GM12878 (cell line): ENCODE measurements around the gene NT5C1A. TPM values are rescaled to one million over a fixed set of nuclear protein-coding genes. Genes with fewer than 3 reads are reported as not detected.

ENCODE experiments used
- ATAC-seq: fragments of 200-7000 bp; cut with Tn5 transposase; 3 replicates; pipeline ENCODE4 v1.9.1; 2020; ENCODE audit warnings: mild to moderate bottlenecking, moderate library complexity
- BruUV-seq: library from RNA; stranded (reverse); fragments of 400-500 nt; replicated peaks from 2 replicates; lab custom pipeline; 2021; lab: Mats Ljungman, UMichigan
- CTCF ChIA-PET: fragments of 300-600 bp; sonication (Branson Sonifier 250); formaldehyde crosslinking; extraction: SDS; loops from one replicate; lab custom pipeline; 2021; ENCODE audit warnings: inconsistent platforms; lab: Yijun Ruan, JAX
- POLR2A ChIA-PET: fragments of 350-600 bp; formaldehyde crosslinking; extraction: SDS; loops from one replicate; lab custom pipeline; 2021; ENCODE audit warnings: inconsistent platforms; lab: Charles Lee
- RAD21 ChIA-PET: fragments of 300-600 bp; sonication (Branson Sonifier 250); formaldehyde crosslinking; loops from one replicate; lab custom pipeline; 2023; ENCODE audit warnings: antibody characterized with exemption; ENCODE audit not compliant: unreplicated experiment; lab: Charles Lee
- SMC1A ChIA-PET: fragments of 300-600 bp; sonication (Branson Sonifier 250); formaldehyde crosslinking; loops from one replicate; lab custom pipeline; 2023; ENCODE audit not compliant: unreplicated experiment, uncharacterized antibody; lab: Charles Lee
- DNase-seq: peaks from one replicate; pipeline ENCODE4 v3.0.0-alpha.2; 2011; ENCODE audit warnings: low read depth, low spot score
- FAIRE-seq: peaks from 3 replicates; lab custom pipeline; 2011; peaks lifted over from hg19 to GRCh38; lab: Jason Lieb, UNC
- H2AFZ ChIP-seq: 2 replicates; pipeline ENCODE4 v1.6.0; 2011; ENCODE audit warnings: low read depth, low read length, control low read depth; ENCODE audit not compliant: control insufficient read depth
- H3K27ac ChIP-seq: 2 replicates; pipeline ENCODE4 v1.5.1; 2011; ENCODE audit warnings: control low read depth; ENCODE audit not compliant: control insufficient read depth, insufficient read depth
- H3K27me3 ChIP-seq, 2 experiments: replicated peaks in 1 of 2; 2 replicates each; pipeline versions ENCODE4 v1.6.0 to v1.6.1; 2011; ENCODE audit warnings: low read length in 1 of 2; ENCODE audit not compliant: control insufficient read depth in 2 of 2, insufficient read depth in 2 of 2
- H3K36me3 ChIP-seq, 2 experiments: 2 replicates each; pipeline ENCODE4 v1.5.1; 2011; ENCODE audit warnings: low read length in 1 of 2; ENCODE audit not compliant: control insufficient read depth in 2 of 2, insufficient read depth in 2 of 2
- H3K4me1 ChIP-seq: 2 replicates; pipeline ENCODE4 v1.6.1; 2011; ENCODE audit warnings: mild to moderate bottlenecking, low read length, moderate library complexity, mixed read lengths; ENCODE audit not compliant: control insufficient read depth, insufficient read depth
- H3K4me2 ChIP-seq: 2 replicates; pipeline ENCODE4 v1.6.0; 2011; ENCODE audit warnings: control low read depth; ENCODE audit not compliant: control insufficient read depth, insufficient read depth
- H3K4me3 ChIP-seq: fragments of 200-600 bp; sonication (generic); 2 replicates; pipeline ENCODE4 v1.5.1; 2016
- H3K79me2 ChIP-seq: 2 replicates; pipeline ENCODE4 v1.6.0; 2011; ENCODE audit warnings: low read length; ENCODE audit not compliant: control insufficient read depth, insufficient read depth
- H3K9ac ChIP-seq: 2 replicates; pipeline ENCODE4 v1.8.0; 2011; ENCODE audit warnings: low read length, control low read depth, mixed read lengths; ENCODE audit not compliant: control insufficient read depth, insufficient read depth
- H3K9me3 ChIP-seq: replicated peaks from 3 replicates; pipeline ENCODE4 v1.5.1; 2011; ENCODE audit warnings: mild to moderate bottlenecking, low read length; ENCODE audit not compliant: control insufficient read depth, insufficient read depth
- H4K20me1 ChIP-seq: 2 replicates; pipeline ENCODE4 v1.6.0; 2011; ENCODE audit not compliant: control insufficient read depth, insufficient read depth
- CREB1 ChIP-seq: IDR thresholded peaks from 2 replicates; pipeline ENCODE4 v1.6.1; 2012; ENCODE audit warnings: low read depth, mild to moderate bottlenecking, inconsistent platforms
- E4F1 ChIP-seq: fragments of 450-650 bp; IDR thresholded peaks from 2 replicates; pipeline ENCODE4 v1.6.1; 2018; ENCODE audit warnings: borderline replicate concordance, mild to moderate bottlenecking; ENCODE audit not compliant: partially characterized antibody
- EGR1 ChIP-seq, 2 experiments: IDR thresholded peaks; 1 replicate in 1 of 2; 2 replicates in 1 of 2; pipeline ENCODE4 v1.6.1; 2011 to 2012; ENCODE audit warnings: low read depth in 2 of 2, low read length in 2 of 2, borderline replicate concordance in 1 of 2, mild to moderate bottlenecking in 1 of 2, moderate library complexity in 1 of 2
- GABPA ChIP-seq: IDR thresholded peaks from 2 replicates; pipeline ENCODE4 v1.6.1; 2014; ENCODE audit warnings: antibody characterized with exemption, low read depth, mild to moderate bottlenecking, inconsistent platforms
- IRF4 ChIP-seq: IDR thresholded peaks from 2 replicates; pipeline ENCODE4 v1.6.1; 2011; ENCODE audit warnings: low read depth, low read length
- IRF5 ChIP-seq: fragments of 450-650 bp; IDR thresholded peaks from 2 replicates; pipeline ENCODE4 v1.6.1; 2017; ENCODE audit warnings: borderline replicate concordance
- KDM1A ChIP-seq: fragments of 200-600 bp; sonication (generic); IDR thresholded peaks from 2 replicates; pipeline ENCODE4 v1.6.1; 2016; ENCODE audit warnings: borderline replicate concordance
- MYB ChIP-seq: fragments of 150-350 bp; IDR thresholded peaks from 2 replicates; pipeline ENCODE4 v1.6.1; 2014; ENCODE audit warnings: mild to moderate bottlenecking, low read depth, low read length, borderline replicate concordance
- MYC ChIP-seq: IDR thresholded peaks from 2 replicates; pipeline ENCODE4 v1.6.1; 2011; ENCODE audit warnings: mild to moderate bottlenecking, low read length, moderate library complexity, inconsistent platforms; ENCODE audit not compliant: insufficient read depth, insufficient replicate concordance, insufficient read length, severe bottlenecking
- RB1 ChIP-seq: fragments of 450-650 bp; formaldehyde crosslinking; IDR thresholded peaks from 2 replicates; pipeline ENCODE4 v1.6.1; 2017; ENCODE audit warnings: mild to moderate bottlenecking, borderline replicate concordance
- RELA ChIP-seq: fragments of 450-650 bp; IDR thresholded peaks from 2 replicates; pipeline ENCODE4 v1.8.0; 2014; ENCODE audit warnings: borderline replicate concordance; ENCODE audit not compliant: partially characterized antibody
- SMAD1 ChIP-seq: fragments of 450-650 bp; IDR thresholded peaks from 2 replicates; pipeline ENCODE4 v1.6.1; 2018; ENCODE audit warnings: mild to moderate bottlenecking, low read depth; ENCODE audit not compliant: partially characterized antibody
- TAF1 ChIP-seq: IDR thresholded peaks from 2 replicates; pipeline ENCODE4 v1.6.1; 2011; ENCODE audit warnings: mild to moderate bottlenecking, low read depth, low read length, borderline replicate concordance
- TCF3 ChIP-seq: IDR thresholded peaks from 2 replicates; pipeline ENCODE4 v1.6.1; 2012; ENCODE audit warnings: low read depth, mild to moderate bottlenecking, low read length, borderline replicate concordance; ENCODE audit not compliant: insufficient read depth
- ZBED1 ChIP-seq: IDR thresholded peaks from 2 replicates; pipeline ENCODE4 v1.6.1; 2016; ENCODE audit warnings: borderline replicate concordance
- WGBS: methylation state at CpG from one replicate; pipeline ENCODE4 v1.1.6; 2016; ENCODE audit warnings: low lambda C conversion rate; ENCODE audit not compliant: insufficient replicate concordance, insufficient coverage; ENCODE audit errors: missing lambda C conversion rate; 5-methylcytosine and 5-hydroxymethylcytosine counted together
- in situ Hi-C: fragments of 300-500 bp; cut with MboI; formaldehyde crosslinking; loops from 9 replicates; pipeline ENCODE4 v1.14.3; 2018; ENCODE audit warnings: mixed read lengths
- intact Hi-C: fragments of 100-400 bp; cut with micrococcal nuclease; formaldehyde crosslinking; loops from one replicate; pipeline ENCODE4 v1.14.2; 2022; ENCODE audit not compliant: unreplicated experiment
- polyA plus RNA-seq, 11 experiments: library from polyadenylated mRNA; depleted of rRNA in 4 of 11; unstranded in 6 of 11; stranded (reverse) in 5 of 11; fragments of >200 nt; fragmentation: Nextera tagmentation in 4 of 11; fragmentation: Illumina TruSeq in 1 of 11; extraction: Ambion mirVana in 4 of 11; extraction: Trizol in 1 of 11; gene quantifications; 1 replicate in 1 of 11; 2 replicates in 10 of 11; pipeline versions ENCODE4 v1.2.1 to v1.2.3, GENCODE V29; 2011 to 2016; ENCODE audit warnings: inconsistent platforms in 2 of 11, missing spikeins in 2 of 11, low read depth in 1 of 11
- total RNA-seq, 4 experiments: library from RNA; depleted of rRNA in 3 of 4; stranded (reverse); fragments of >200 nt in 3 of 4; fragmentation: Illumina TruSeq in 1 of 4; extraction: Trizol in 1 of 4; gene quantifications; 2 replicates each; pipeline versions ENCODE4 v1.2.1 to v1.2.3, GENCODE V29; 2013 to 2021
- TF ChIP-seq, protein P1 (sequence below): fragments of 450-650 bp; IDR thresholded peaks from 2 replicates; pipeline ENCODE4 v1.6.1; 2017; ENCODE audit warnings: mild to moderate bottlenecking

Gene NT5C1A
- total and polyA plus RNA-seq, 10 of the 15 experiments (the other 5 are each of a cell fraction or from before 2014, with no cell fraction given), result 0.05 to 0.77 (median 0.22) TPM; not detected in 1

GRCh38 chr1:39631361-39632322, 40.3 kb downstream of the NT5C1A start:
- H3K9me3 ChIP-seq, result no peaks in the 10 kb centered on the region
- DNase-seq, result no peak
- no peak overlapping the region for H2AFZ ChIP-seq
- ChIA-PET RAD21 (no interaction called here), SMC1A (no interaction called here), POLR2A (no interaction called here), CTCF (interaction anchor here (3.3 kb wide), 1 partner anchor 26 kb away, joined by 14 read pairs; no protein-coding TSS in a partner anchor)
- in situ Hi-C loops (no loop called here), intact Hi-C loops (no loop called here)
- no peaks in the 10 kb centered on the region for H3K36me3 ChIP-seq
- no TSS peak for BruUV-seq
- no peaks in the 10 kb centered on the region for H4K20me1 ChIP-seq
- peaks cover 0 to 3% of the 10 kb centered on the region in 2 experiments; a peak in 1 of 4 replicates for H3K27me3 ChIP-seq
- H3K4me2 ChIP-seq, result no peak overlapping the region
- H3K9ac ChIP-seq, result no peak overlapping the region
- no peak for ATAC-seq
- peaks cover 3% of the 10 kb centered on the region; the same call in 1 of the 2 replicates for H3K4me1 ChIP-seq
- WGBS, result 53% methylated on average over 16 of the region's 16 CpGs
- H3K79me2 ChIP-seq, result no peaks in the 10 kb centered on the region
- no peak overlapping the region for H3K4me3 ChIP-seq
- FAIRE-seq, result no peak
- H3K27ac ChIP-seq, result no peak overlapping the region
- TF ChIP-seq RB1, result no peak
- TF ChIP-seq EGR1 (IDR thresholded peaks at IDR 0.05; ENCODE audit: borderline replicate concordance in 1 of 2, low read depth in 2 of 2, low read length in 2 of 2), result no peak
- TF ChIP-seq MYC, result no peak
- TF ChIP-seq GABPA, result no peak
- no peak for TF ChIP-seq TAF1
- TF ChIP-seq ZBED1, result no peak
- TF ChIP-seq MYB, result no peak
- no peak for TF ChIP-seq RELA
- TF ChIP-seq IRF5, result no peak
- TF ChIP-seq CREB1, result no peak
- TF ChIP-seq E4F1, result no peak
- TF ChIP-seq TCF3, result no peak
- no peak for TF ChIP-seq IRF4
- TF ChIP-seq, protein P1, sequence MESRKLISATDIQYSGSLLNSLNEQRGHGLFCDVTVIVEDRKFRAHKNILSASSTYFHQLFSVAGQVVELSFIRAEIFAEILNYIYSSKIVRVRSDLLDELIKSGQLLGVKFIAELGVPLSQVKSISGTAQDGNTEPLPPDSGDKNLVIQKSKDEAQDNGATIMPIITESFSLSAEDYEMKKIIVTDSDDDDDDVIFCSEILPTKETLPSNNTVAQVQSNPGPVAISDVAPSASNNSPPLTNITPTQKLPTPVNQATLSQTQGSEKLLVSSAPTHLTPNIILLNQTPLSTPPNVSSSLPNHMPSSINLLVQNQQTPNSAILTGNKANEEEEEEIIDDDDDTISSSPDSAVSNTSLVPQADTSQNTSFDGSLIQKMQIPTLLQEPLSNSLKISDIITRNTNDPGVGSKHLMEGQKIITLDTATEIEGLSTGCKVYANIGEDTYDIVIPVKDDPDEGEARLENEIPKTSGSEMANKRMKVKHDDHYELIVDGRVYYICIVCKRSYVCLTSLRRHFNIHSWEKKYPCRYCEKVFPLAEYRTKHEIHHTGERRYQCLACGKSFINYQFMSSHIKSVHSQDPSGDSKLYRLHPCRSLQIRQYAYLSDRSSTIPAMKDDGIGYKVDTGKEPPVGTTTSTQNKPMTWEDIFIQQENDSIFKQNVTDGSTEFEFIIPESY, result no peak
- TF ChIP-seq SMAD1, result no peak
- TF ChIP-seq KDM1A, result no peak
